ENCODE measurements around the gene KCNQ1.

Gene KCNQ1

DNA sequence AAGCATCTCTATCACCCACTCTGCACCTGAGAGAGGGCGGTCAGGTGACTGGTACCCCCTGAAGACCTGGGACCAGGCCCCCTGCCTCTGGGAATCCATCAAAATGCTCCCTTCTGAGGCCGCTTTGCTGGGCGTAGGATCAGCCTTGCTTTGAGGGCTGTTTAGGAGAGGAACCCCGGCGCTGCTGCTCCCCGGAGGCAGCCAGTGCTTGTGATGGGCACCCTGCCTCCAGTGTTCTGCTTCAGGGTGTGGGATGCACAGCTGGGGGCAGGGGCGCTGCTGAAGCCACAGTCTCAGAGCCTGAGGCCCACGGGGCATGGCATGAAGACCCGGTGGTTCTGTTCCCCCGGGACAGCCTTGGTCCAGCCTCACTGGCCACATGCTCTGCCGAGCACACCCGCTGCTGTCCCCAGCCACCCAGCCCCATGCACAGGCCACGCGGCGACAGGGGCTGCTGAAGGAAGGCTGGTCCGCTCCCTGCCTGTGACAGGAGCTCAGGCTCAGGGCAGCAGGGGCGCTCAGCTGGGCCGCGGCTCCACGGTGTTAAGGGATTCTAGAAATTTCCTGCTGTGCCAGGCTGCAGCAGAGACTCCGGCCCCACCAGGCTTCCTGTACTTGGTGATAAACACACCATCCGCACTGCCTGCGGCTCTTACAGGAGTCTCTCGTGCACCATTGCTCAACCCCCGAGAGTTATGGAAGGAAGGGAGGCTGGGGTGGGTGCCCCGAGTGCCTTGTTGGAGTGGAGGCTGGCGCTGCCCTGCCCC, 91.0 kb downstream of the KCNQ1 start:
- DNase-seq (ENCODE audit: low read depth) = no peak

DNA sequence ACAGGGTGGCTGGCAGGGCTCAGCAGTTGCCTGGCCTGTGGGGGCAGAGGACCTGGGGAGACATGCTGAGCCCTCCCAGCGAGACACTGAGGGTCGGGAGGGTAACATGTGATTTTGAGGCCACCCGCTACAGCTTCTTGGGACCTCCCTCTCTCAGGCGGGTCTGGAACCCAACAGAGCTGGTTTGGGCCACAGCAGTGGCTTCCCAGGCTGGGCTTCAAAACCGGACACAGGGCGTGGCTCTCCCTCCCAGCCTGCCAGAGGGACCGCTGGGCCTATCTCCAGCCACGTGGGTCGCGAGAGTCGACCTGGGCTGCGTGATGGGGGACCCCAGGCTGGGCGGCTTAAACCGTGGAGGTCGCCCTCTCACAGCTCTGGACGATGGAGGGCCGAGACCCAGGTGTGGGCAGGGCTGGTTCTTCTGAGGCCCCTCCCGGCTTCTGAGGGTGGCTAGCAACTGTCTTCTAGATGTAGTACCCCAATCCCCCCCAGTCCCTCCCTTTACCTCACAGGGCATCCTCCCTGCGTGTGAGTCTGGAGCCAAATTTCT, 91.7 kb downstream of the KCNQ1 start:
- DNase-seq (ENCODE audit: low read depth) = no peak

DNA sequence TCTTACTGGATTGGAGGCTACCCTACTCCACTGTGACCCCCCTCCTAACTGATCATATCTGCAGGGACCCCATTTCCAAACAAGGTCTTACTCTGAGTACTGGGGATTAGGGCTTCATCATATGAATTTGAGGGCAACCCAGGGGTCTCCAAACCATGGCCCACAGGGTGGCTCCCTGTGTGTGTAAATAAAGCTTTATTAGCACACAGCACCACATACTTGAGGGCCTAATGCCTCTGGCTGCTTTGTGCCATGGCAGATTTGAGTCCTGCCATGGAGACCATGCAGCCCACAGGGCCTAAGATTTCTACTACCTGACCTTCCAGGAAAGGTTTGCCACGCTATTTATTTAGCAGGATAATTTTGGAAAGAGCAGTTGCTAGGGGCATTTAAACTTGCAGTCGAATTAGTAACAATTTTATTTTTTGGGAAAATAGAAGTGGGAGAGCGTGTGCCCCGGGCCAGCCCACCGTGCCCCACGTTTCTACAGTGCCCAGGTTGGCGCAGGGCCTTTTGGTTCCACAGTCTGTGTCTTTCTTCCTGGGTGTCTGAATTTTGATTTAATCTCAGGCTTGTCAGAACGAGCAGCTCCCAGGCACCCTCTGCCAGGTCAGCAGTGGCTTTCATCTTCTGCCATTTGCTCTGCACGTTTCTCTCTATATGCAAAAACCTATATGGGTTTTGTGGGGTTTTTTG, 92.3 kb downstream of the KCNQ1 start:
- DNase-seq (ENCODE audit: low read depth) = no peak

DNA sequence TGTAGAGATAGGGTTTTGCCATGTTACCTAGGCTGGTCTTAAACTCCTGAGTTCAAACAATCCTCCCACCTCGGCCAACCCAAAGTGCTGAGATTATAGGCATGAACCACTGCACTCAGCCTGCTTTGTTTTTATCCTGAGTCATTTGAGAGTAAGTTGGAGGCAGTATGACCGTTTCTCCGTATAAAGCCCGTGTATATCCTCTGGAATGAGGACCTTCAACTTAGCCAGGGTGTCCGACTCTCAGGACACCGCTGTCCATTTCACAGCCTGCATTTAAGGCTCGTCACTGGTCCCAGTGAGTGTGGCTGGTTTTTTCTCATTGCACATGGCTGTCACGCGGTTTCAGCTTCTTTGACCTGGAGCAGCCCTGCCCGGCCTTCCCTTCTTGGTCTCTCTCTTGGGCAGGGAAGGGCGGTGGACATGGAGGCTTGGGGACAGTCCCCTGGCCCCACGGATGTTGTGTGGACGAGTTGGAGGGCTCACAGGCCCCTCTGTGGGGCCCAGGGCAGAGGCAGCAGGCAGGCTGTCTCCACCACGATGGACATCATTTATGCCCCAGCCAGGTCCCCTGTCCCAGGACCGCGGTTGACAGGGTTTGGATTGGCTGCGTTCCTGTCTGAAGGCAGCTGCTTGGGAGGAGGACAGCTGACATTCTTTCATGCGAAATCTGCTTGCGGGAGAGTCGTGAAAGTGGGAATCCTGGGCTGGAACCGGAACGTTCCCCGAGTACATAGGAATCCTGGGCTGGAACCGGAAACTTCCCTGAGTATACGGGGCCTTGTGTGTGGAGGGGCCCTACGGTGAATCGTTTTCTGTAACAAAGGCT, 93.3 kb downstream of the KCNQ1 start:
- no peak for DNase-seq (ENCODE audit: low read depth)

DNA sequence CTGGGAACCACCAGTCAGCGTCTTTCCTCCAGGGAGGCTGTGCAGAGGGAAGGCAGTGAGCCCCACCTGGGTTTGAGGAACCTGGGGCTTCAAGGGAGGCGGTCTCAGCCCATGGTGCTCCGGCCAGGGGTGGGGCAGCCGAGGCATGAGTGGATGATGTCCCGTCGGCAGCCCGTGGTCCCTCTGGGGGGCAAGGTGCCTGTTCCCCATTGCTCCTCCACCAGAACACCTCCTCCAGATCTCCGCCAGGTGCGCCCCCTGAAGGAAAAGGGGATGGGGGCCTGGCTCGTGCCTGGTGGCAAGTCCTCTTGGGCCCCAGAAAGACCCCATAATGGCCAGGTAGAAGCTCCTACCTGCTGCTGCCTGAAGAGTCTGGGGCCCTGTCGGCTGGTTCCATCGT, 94.1 kb downstream of the KCNQ1 start:
- DNase-seq (ENCODE audit: low read depth) = no peak

DNA sequence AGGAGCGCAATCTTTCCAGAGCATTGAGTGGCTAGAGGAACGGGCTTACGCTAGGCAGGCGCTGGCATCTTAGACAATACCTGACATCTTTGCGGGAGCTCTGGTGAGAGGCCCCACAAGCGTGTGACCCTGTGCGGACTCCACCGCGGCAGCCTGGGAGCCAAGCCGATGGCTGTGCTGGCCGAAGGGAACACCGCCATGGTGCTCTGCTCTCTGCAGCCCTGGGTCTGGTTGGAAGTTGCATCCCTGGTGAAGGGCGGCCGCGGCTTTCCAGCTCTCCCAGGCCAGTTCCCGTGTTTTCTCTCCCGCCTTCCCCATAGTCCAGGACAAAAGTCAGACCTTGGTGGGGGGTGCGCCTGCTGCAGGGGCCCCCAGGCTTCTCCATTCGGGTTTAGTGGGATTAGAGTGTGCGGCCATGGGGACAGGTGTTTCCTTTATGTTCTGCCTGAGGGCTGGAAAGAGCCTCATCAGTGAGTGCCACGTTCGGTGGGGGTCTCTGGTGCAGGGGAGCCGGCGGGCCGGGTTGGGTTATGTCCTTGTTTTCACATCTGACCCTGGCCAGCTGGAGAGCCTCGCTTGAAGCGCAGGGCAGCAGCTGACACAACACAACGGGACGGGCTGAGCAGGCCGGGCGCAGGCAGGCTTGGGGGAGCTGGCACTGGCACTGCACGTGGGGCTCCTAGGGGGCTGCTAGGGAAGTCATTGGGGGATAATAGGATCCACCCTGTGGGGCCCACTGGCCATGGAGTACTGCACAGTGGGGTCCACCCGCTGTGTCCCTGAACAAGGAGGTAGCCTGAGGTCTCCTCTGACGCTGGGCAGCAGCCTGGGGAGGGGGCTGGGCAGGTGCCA, 94.8 kb downstream of the KCNQ1 start:
- DNase-seq (ENCODE audit: low read depth) = no peak

DNA sequence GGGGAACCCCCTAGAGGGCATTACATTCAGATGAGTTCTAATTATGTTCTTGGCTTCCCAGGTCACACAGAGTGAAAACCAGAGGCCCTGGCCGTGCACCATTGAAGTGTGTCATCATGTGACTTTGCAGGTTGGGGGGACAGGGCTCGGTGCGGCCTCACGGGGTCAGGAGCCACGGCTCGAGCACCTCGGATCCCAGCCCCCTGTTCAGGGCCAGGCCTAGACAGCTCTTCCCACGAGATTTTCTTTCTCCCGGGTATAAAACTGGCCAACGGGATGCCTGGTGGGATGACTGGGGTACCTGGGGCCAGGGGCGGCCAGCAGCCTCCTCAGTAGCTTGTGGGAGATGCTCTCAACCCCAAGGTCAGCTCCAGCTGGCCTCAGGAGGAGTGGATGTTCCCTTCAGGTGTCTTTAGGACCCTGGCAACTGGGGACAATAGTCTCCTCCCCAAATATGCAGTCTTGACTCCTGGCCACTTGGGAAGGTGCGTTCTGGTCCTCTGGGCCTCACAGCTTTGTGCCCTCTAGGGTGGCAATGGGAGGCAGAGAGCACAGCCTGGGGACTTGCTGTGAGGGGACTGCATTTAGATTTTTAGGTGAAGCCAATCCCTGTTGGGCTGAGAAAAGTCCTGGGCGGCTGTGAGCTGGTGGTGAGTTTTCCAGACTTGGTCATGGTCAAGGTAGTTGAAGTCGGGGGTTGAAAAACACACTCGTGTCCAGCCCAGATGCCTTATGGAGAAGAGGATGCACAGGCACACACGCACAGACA, 95.6 kb downstream of the KCNQ1 start:
- no peak for DNase-seq (ENCODE audit: low read depth)

DNA sequence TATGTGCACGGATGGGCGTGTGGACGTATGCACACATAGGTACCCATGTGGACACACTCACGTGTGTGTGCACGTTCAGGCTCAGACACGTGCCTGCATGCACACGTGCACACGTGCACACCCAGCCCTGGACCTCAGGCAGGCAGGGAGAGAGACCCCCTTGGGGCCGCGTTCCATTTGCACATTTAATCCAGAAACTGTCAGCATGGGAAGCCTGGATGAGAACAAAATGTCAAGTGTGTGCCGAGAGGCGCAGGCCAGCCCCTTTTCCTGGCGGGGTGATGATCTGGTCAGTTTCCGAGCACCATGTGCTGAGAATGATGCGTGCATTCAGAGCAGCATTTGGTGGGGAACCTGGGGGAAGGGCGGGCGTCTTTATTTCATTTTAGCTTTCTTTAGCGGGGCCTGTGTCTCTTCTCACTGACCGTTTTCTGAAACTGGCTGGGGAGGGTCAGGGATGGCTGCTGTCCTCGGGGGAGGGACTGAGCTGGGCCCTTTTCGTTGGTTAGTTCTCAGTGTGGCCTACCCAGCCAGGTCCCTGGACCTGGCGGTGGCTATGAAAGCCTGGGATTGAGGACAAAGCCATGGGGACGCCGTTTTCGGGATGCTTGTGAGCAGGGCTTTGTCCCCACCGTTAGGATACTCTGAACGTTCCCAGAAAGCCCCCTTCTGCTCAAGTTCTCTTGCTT, 96.3 kb downstream of the KCNQ1 start:
- no peak for DNase-seq (ENCODE audit: low read depth)

DNA sequence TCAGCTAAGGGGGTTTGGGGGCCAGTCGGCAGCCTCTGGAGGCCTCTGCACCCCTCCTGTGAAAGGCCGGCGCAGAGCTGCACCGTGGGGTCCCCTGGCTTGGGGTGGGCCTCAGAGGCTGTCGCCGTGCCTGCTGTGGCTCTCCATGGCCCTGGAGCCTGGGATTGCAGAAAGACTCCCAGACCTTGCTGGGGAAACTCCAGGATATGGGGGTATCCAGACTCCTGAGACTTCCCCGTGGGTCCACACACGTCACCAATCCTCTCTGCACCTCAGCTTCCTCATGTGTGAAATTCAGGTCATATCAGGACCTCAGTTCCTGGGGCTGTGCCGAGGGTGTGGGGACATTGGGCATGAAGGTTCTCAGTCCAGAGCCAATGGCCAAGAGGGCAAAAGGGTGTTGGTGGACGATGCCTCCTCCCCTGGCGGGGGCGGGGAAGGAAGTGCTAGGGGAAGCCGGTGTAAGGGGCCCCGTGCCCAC, 97.1 kb downstream of the KCNQ1 start:
- DNase-seq (ENCODE audit: low read depth) = no peak

DNA sequence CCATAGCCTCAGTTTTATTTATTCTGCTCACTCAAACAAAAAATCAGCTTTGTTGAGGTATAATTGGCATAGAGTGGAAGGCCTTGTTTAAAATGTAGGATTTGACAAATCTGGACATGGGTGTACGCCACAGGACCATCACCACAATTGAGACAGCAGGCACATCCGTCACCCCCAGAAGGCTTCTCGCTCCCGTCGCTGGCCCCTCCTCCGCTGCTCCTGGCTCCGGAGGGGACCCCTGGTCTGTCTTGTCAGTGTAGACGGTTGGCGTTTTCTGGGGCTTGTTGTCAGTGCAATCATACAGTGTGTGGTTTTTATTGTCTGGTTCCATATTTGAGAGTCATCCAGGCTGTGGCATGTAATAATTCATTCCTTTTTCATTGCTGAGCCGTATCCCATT, 97.6 kb downstream of the KCNQ1 start:
- DNase-seq (ENCODE audit: low read depth) = no peak

DNA sequence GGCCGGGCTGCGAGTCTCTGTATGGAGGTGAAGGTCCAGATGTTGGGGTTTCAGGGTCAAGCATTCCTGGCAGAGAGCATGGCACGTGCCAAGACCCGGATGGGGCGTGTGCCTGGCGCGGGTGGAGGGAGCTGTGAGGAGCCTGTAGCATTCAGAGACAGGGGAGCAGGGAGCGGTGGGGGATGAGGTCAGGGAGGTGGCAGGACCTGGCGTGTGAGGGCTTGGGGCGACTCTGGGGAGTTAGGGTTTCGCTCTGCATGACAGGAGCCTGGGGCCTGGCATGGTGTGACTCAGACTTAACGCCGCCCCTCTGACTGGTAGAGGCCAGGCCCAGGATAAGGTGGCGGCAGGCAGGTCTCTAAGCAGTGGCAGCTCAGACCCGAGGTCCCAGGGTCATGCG, 103.0 kb downstream of the KCNQ1 start:
- DNase-seq (ENCODE audit: low read depth) = no peak

DNA sequence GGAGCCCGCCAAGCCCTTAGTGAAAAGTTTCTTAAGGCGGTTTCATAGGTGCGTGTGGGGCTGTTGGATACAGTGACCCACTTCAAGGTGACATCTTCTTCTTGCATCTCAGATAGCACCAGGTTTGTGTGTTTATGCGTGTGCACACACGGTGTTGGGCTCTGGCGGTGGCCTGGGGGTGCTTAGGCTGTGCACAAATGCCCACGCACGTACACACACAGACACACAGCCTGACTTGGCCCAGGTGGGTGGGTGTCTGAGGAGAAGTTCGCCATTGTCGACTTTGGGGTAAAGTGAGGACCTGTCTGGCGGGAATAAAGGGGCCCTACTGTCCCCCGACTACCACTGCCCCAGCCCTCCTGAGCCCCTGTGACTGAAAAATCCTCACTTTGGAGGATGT, 103.8 kb downstream of the KCNQ1 start:
- no peak for DNase-seq (ENCODE audit: low read depth)

DNA sequence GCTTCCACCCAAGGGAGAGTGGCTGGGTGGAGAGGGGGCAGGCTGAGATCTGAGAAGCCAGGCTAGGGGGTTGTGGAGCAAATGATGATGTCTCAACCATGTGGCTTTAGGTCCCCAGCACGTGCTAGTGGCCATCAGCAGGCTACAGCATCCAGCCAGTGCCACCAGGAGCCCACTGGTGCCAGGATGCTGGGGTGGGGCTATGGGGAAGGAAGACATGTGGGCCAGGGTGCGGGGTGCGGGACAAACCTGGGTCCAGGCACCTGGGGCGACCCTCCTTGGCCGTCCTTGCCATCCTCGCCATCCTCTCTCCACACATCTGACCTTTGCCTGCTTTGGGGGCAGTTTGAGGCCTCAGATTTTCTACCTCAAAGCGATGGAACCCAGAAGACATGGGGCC, 104.3 kb downstream of the KCNQ1 start:
- no peak for DNase-seq (ENCODE audit: low read depth)

DNA sequence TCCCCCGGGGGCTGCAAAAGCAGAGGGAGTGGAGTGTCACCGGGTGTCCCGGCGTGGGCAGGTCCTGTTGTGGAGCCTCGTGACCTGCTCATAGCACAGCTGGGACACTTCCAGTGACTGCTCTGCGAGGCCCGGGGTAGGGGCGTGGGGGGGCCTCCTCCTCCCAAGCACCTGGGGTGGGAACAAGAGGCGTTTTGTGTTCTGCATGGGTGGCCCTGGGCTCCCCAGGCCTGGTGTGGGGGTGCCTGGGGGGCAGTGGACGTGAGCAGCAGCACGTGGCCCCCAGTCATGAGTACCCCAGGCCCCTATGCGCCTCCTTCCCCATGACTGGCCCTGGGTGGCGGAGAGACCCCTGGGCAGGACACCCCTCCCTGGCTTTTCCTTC, 104.7 kb downstream of the KCNQ1 start:
- no peak for DNase-seq (ENCODE audit: low read depth)

DNA sequence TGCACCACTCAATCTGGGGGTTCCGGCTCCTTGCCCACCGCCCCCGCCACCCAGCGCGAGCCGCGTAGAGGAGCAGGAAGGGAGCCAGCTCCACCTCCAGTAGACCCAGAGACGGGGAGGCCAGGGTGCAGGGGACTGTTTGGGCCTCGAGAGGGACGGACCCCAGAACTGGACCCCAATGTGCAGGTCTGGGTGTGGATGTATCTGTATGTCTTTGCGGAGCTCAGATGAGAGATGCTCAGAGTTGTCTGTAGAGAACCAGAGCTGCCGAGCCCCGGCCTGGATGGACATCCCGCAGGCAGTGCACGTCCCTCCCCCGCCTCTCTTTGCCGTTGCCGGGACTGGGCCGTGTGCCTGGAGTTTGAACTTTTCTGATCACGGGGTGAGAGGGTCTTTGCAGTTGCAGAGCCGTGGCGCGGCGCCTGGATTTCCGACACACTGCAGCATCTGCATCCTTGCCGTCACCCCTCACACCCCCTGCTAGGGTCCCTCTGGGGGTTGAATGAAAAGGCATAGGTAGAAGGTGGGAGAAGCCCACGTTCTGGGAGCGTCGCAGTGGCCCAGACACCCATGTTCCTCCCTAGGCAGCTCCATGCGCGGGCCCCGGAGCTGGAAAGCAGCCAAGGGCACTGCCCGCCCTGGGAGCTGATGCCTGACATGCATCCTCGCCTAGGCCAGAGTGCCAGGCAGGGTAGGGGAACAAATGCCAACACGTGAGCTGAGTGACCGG, 105.2 kb downstream of the KCNQ1 start:
- no peak for DNase-seq (ENCODE audit: low read depth)

DNA sequence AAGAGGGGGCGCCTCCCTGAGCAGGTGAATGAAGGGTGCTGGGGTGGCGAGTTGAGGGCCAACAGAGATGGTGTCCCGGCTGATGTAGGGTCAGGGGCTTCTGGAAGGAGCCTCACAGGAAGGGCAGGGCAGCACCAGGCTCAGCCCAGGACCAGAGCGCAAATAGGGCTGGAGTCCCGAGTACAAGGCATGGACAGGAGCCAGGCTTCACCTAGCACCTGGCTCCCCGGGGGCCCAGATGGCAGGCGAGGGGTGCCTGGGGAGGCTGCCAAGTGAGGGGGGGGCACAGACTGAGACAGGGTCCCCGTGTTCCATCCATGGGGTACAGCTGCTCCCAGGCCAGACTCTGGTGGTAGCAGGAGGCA, 105.8 kb downstream of the KCNQ1 start:
- DNase-seq (ENCODE audit: low read depth) = no peak

DNA sequence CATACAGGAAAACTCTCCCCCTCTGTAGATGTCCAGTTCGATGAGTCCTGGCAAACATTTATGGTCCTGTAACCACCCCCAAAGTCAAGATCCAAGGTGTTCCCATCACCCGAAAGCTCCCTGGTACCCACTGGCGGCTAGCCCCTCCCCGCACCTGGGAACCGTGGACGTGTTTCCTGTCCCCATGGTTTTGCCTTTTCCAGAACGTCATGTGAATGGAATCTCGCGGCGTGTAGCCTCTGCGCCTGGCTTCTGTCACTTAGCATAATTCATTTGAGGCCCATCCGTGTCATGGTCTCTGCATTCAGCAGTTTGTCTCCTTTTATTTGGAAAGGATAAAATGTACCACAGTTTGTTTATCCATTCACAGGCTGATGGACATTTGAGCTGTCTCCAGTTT, 106.3 kb downstream of the KCNQ1 start:
- no peak for DNase-seq (ENCODE audit: low read depth)

DNA sequence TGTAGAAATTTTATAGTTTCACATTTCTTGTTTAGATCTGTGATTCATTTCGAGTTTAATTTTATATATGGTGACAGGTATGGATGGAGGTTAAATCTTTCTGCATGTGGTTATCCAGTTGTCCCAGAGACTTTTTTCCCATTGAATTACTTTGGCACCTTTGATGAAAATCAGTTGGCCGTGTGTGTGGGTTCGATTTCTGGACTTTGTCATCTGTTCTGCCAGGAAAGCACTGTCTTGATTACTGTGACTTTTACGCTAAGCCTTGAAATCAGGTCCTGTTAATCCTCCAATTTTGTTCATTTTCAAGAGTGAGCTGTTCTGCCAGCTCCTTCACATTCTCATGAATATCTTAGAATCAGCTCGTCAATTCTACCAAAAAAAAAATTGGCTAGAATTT, 107.4 kb downstream of the KCNQ1 start:
- DNase-seq (ENCODE audit: low read depth) = no peak

DNA sequence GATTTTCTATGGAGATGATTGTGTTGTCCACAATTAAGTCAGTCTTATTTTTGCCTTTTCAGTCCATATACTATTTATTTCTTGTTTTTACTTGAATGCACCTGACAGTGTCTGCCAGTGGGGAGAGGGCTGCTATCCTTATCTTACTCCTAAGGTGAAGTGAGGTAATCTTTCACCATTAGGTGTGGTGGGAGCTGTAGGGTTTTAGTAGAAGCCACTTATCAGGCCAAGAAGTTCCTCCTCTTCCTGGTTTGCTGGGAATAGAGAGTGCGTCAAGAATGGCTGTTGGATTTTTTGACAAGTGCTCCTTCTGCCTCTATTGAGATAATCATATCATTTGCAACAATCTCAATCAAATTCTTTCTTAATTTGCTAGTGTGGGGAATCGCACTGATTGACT, 108.4 kb downstream of the KCNQ1 start:
- DNase-seq (ENCODE audit: low read depth) = no peak

DNA sequence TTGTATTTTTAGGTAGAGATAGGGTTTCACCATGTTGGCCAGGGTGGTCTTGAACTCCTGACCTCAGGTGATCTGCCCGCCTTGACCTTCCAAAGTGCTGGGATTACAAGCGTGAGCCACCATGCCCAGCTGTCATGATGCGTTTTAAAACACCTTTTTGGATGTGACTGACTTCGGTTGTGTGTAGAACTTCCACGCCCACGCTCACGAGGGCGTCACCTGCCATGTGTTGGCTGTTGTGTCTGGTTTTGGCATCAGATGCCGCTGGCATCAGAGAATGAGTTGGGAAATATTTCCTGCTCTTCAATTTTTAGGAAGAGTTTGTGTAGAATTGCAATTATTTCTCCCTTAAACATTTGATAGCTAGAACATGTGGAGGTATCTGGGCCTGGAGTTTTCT, 109.1 kb downstream of the KCNQ1 start:
- no peak for DNase-seq (ENCODE audit: low read depth)
